ENCODE measurements around the gene SLC25A21.

The SLC25A21 gene

GRCh38 chr14:36835128-36835527 is 337.3 kb downstream of the SLC25A21 start:
- Histone ChIP-seq H3F3A (ENCODE audit: insufficient read depth) (no peaks in the 10 kb centered on the region), H3K4me3 (ENCODE audit: insufficient read depth, low read length, poor library complexity, severe bottlenecking) (no peak overlapping the region), H3K79me2 (ENCODE audit: insufficient read depth, low read length) (no peaks in the 10 kb centered on the region), H3K9ac (ENCODE audit: low read length) (no peak overlapping the region), H3K9me3 (ENCODE audit: insufficient read depth, low read length) (no peaks in the 10 kb centered on the region), H2AFZ (ENCODE audit: low read depth, low read length, severe bottlenecking) (no peak overlapping the region), H4K20me1 (ENCODE audit: low read depth, low read length) (no peaks in the 10 kb centered on the region), H3K27me3 (ENCODE audit: low read length) (no peaks in the 10 kb centered on the region), H3K27ac (ENCODE audit: low read depth, low read length) (no peak overlapping the region), H3K9me2 (replicated peaks; ENCODE audit: insufficient read depth, low read length) (no peaks in the 10 kb centered on the region), H3K4me2 (ENCODE audit: low read depth, low read length, poor library complexity, severe bottlenecking) (no peak overlapping the region), H3K36me3 (ENCODE audit: low read length) (no peaks in the 10 kb centered on the region)
- TF ChIP-seq, protein P1, sequence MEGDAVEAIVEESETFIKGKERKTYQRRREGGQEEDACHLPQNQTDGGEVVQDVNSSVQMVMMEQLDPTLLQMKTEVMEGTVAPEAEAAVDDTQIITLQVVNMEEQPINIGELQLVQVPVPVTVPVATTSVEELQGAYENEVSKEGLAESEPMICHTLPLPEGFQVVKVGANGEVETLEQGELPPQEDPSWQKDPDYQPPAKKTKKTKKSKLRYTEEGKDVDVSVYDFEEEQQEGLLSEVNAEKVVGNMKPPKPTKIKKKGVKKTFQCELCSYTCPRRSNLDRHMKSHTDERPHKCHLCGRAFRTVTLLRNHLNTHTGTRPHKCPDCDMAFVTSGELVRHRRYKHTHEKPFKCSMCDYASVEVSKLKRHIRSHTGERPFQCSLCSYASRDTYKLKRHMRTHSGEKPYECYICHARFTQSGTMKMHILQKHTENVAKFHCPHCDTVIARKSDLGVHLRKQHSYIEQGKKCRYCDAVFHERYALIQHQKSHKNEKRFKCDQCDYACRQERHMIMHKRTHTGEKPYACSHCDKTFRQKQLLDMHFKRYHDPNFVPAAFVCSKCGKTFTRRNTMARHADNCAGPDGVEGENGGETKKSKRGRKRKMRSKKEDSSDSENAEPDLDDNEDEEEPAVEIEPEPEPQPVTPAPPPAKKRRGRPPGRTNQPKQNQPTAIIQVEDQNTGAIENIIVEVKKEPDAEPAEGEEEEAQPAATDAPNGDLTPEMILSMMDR (IDR thresholded peaks at IDR 0.05; ENCODE audit: insufficient read depth, low read length, poor library complexity, severe bottlenecking) = no peak
- TF ChIP-seq EZH2phosphoT487 (conservative IDR thresholded peaks at IDR 0.05; ENCODE audit: low read length) = no peak

DNA sequence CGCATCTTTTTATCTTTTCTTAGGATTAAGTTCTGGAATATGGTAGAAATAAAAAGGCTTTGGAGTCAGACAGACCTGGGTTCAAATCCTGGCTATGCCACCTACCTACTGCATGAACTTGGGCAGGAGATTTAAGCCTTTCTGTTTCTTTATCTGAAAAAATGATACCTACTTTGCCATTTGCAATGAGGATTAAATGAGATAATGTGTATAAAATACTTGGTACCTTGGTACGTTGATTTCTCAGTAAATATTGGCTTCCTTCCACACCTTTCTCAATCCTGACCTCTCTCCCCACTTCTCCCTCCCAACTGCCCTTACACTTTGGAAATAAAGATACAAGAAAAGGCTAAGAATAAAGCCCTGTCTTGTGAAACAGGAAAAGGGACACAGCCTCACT is 338.1 kb downstream of the SLC25A21 start:
- H3K9ac ChIP-seq (ENCODE audit: low read length) = no peak overlapping the region
- no peaks in the 10 kb centered on the region for H3F3A ChIP-seq (ENCODE audit: insufficient read depth)
- no peaks in the 10 kb centered on the region for H3K9me2 ChIP-seq (replicated peaks; ENCODE audit: insufficient read depth, low read length)
- H3K9me3 ChIP-seq (ENCODE audit: insufficient read depth, low read length) = no peaks in the 10 kb centered on the region
- no peaks in the 10 kb centered on the region for H3K27me3 ChIP-seq (ENCODE audit: low read length)
- H3K79me2 ChIP-seq (ENCODE audit: insufficient read depth, low read length) = no peaks in the 10 kb centered on the region
- no peak overlapping the region for H3K27ac ChIP-seq (ENCODE audit: low read depth, low read length)
- no peak for TF ChIP-seq EZH2phosphoT487 (conservative IDR thresholded peaks at IDR 0.05; ENCODE audit: low read length)
- TF ChIP-seq, protein P1 (IDR thresholded peaks at IDR 0.05; ENCODE audit: insufficient read depth, low read length, poor library complexity, severe bottlenecking) = no peak
- H3K36me3 ChIP-seq (ENCODE audit: low read length) = no peaks in the 10 kb centered on the region
- no peak overlapping the region for H2AFZ ChIP-seq (ENCODE audit: low read depth, low read length, severe bottlenecking)
- no peaks in the 10 kb centered on the region for H4K20me1 ChIP-seq (ENCODE audit: low read depth, low read length)
- H3K4me3 ChIP-seq (ENCODE audit: insufficient read depth, low read length, poor library complexity, severe bottlenecking) = no peak overlapping the region
- no peak overlapping the region for H3K4me2 ChIP-seq (ENCODE audit: low read depth, low read length, poor library complexity, severe bottlenecking)

DNA sequence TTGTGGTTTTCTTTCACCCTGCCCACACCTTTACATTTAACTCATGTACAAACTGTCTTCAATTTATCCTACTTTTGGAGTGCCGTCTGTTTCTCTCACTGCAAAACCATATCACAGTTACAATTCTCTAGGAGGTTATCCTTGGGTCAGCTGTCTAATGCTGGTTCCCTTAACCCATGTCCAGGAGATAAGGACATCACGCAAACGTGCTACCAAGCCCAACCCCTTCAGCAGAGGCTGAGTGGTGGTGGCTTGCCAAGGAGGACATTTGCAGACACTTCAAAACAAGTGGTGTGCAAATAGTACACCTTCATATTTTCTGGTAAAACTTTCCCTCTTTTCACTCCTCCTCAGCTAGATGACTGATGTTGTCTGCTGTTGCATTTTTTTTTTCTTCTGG is 342.9 kb downstream of the SLC25A21 start:
- Histone ChIP-seq H3K9ac (ENCODE audit: low read length) (no peak overlapping the region), H3K9me2 (replicated peaks; ENCODE audit: insufficient read depth, low read length) (no peaks in the 10 kb centered on the region), H3K36me3 (ENCODE audit: low read length) (no peaks in the 10 kb centered on the region), H3K4me3 (ENCODE audit: insufficient read depth, low read length, poor library complexity, severe bottlenecking) (no peak overlapping the region), H3K9me3 (ENCODE audit: insufficient read depth, low read length) (no peaks in the 10 kb centered on the region), H3K79me2 (ENCODE audit: insufficient read depth, low read length) (no peaks in the 10 kb centered on the region), H2AFZ (ENCODE audit: low read depth, low read length, severe bottlenecking) (no peak overlapping the region), H3K27ac (ENCODE audit: low read depth, low read length) (no peak overlapping the region), H4K20me1 (ENCODE audit: low read depth, low read length) (no peaks in the 10 kb centered on the region), H3K27me3 (ENCODE audit: low read length) (no peaks in the 10 kb centered on the region), H3K4me2 (ENCODE audit: low read depth, low read length, poor library complexity, severe bottlenecking) (no peak overlapping the region), H3F3A (ENCODE audit: insufficient read depth) (no peaks in the 10 kb centered on the region)
- TF ChIP-seq EZH2phosphoT487 (conservative IDR thresholded peaks at IDR 0.05; ENCODE audit: low read length) = no peak
- TF ChIP-seq, protein P1 (IDR thresholded peaks at IDR 0.05; ENCODE audit: insufficient read depth, low read length, poor library complexity, severe bottlenecking) = no peak

Data from SU-DHL-6 (cell line).